ENCODE measurements around the gene KRT35. TPM values are rescaled to one million over a fixed set of nuclear protein-coding genes. Genes with fewer than 3 reads are reported as not detected.

KRT35 gene
- total and polyA plus RNA-seq, 12 donors, result not detected

DNA sequence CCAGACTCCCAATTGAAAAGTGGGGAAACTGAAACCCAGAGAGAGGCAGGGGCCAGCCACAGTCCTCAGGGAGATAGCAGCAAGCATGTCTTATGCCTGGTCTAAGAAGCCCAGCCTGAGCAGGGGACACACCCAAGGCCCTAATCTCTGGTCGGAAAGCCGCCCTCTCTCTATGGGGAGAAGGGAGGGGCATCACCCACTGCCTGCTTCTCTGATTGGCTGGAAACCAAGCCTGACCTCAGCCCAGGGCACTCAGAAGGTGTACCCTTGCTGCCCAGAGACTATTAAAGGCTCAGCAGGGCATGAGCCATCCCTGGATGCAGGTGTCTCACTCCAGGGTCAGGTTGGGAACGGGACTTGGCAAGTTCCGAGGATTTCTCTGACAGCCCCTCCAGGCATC, 30.2 kb upstream of the KRT35 start:
- Histone ChIP-seq H3K9me3 (no peaks in the 10 kb centered on the region), H3K4me3 (no peak overlapping the region), H3K27me3 (peaks cover 0 to 47% (median 29%) of the 10 kb centered on the region in 7 donors), H3K27ac (no peak overlapping the region), H3K4me1 (peaks cover 0 to 9% (median 0%) of the 10 kb centered on the region in 9 donors), H3K36me3 (no peaks in the 10 kb centered on the region)
- 53% methylated on average over 4 of the region's 4 CpGs for WGBS, 2 donors
- ATAC-seq, result no peak
- intact Hi-C loops (cut with DNase I), result no loop called here
- no peak for TF ChIP-seq CTCF (IDR thresholded peaks at IDR 0.05)
- DNase-seq, result no peak

- WGBS, 2 donors, result 82% methylated on average over 7 of the region's 7 CpGs
- H3K4me1 ChIP-seq, result peaks cover 0 to 9% (median 0%) of the 10 kb centered on the region in 9 donors
- intact Hi-C loops (cut with DNase I), result no loop called here
- peaks cover 0 to 44% (median 27%) of the 10 kb centered on the region in 7 donors for H3K27me3 ChIP-seq
- DNase-seq, result no peak
- no peak for ATAC-seq
- no peaks in the 10 kb centered on the region for H3K36me3 ChIP-seq
- H3K4me3 ChIP-seq, result no peak overlapping the region
- H3K27ac ChIP-seq, result no peak overlapping the region
- H3K9me3 ChIP-seq, result no peaks in the 10 kb centered on the region
- TF ChIP-seq CTCF (IDR thresholded peaks at IDR 0.05), result no peak
These were observed 29.5 kb upstream of the KRT35 start for GRCh38 chr17:41510251-41511065.

GRCh38 chr17:41507315-41507880, 26.4 kb upstream of the KRT35 start:
- no peak for DNase-seq
- no peak for ATAC-seq

More at GRCh38 chr17:41507315-41507880, 26.4 kb upstream of the KRT35 start:
- Histone ChIP-seq H3K4me3 (no peak overlapping the region), H3K36me3 (no peaks in the 10 kb centered on the region), H3K9me3 (no peaks in the 10 kb centered on the region), H3K4me1 (peaks cover 0 to 3% (median 0%) of the 10 kb centered on the region in 9 donors), H3K27ac (no peak overlapping the region), H3K27me3 (peaks cover 0 to 39% (median 20%) of the 10 kb centered on the region in 7 donors)
- no peak for TF ChIP-seq CTCF (IDR thresholded peaks at IDR 0.05)
- intact Hi-C loops (cut with DNase I), result no loop called here
- 46 to 59% methylated on average over 10 of the region's 10 CpGs for WGBS, 2 donors
